ENCODE measurements around the gene FRAT1. TPM values are rescaled to one million over a fixed set of nuclear protein-coding genes. Genes with fewer than 3 reads are reported as not detected.

Gene FRAT1
- total and polyA plus RNA-seq, 2 of the 8 experiments (the other 6 are each of a cell fraction or from before 2014, with no cell fraction given): 1.9 to 5.2 TPM

- Histone ChIP-seq H3K9ac (replicated peaks in 1 of 4; ENCODE audit: extremely low read depth in 1 of 4, low read depth in 3 of 4, low read length in 3 of 4) (no peak overlapping the region), H3K79me1 (ENCODE audit: low read depth, low read length) (no peaks in the 10 kb centered on the region), H2BK12ac (ENCODE audit: low read depth, low read length) (no peak overlapping the region), H4K5ac (ENCODE audit: insufficient read length, low read depth, low read length) (no peak overlapping the region), H2BK15ac (ENCODE audit: low read length) (no peak overlapping the region), H3K4me1 (replicated peaks in 1 of 4; ENCODE audit: control insufficient read depth in 3 of 4, insufficient read depth in 4 of 4, low read length in 3 of 4) (peaks cover 0 to 8% (median 4%) of the 10 kb centered on the region in 4 experiments; a peak in 4 of 7 replicates), H2BK5ac (ENCODE audit: low read depth, low read length) (no peak overlapping the region), H3K23me2 (ENCODE audit: low read depth, low read length) (no peaks in the 10 kb centered on the region), H4K20me1 (replicated peaks in 1 of 2; ENCODE audit: control insufficient read depth in 1 of 2, insufficient read depth in 2 of 2, low read length in 2 of 2) (peaks cover 0 to 3% of the 10 kb centered on the region in 2 experiments), H3K23ac (ENCODE audit: insufficient read length) (no peak overlapping the region), H3K4ac (replicated peaks; ENCODE audit: insufficient read length, low read depth, low read length) (no peak overlapping the region), H3K14ac (ENCODE audit: insufficient read length) (no peak overlapping the region), H2BK120ac (replicated peaks; ENCODE audit: low read depth, low read length) (no peak overlapping the region), H2BK20ac (ENCODE audit: low read length) (no peak overlapping the region), H2AK5ac (ENCODE audit: low read depth, low read length) (no peak overlapping the region), H3K4me2 (ENCODE audit: insufficient read depth in 1 of 2, low read depth in 2 of 2, low read length in 2 of 2) (no peak overlapping the region), H3K79me2 (ENCODE audit: control insufficient read depth in 1 of 2, insufficient read depth in 2 of 2, low read length in 2 of 2) (no peaks in the 10 kb centered on the region), H3K27ac (ENCODE audit: low read depth, low read length) (no peak overlapping the region), H3K4me3 (ENCODE audit: extremely low read depth in 1 of 4, insufficient read depth in 2 of 4, low read depth in 3 of 4, low read length in 4 of 4) (no peak overlapping the region), H2AFZ (ENCODE audit: low read length) (no peak overlapping the region), H3K36me3 (ENCODE audit: control insufficient read depth in 2 of 4, insufficient read depth in 4 of 4, low read length in 3 of 4) (peaks cover 2 to 13% (median 10%) of the 10 kb centered on the region in 4 experiments; a peak in 7 of 8 replicates), H4K91ac (replicated peaks; ENCODE audit: insufficient read length, low read length) (no peak overlapping the region), H3K27me3 (replicated peaks in 1 of 4; ENCODE audit: control insufficient read depth in 3 of 4, extremely low read depth in 1 of 4, insufficient read depth in 3 of 4, low read length in 3 of 4) (no peaks in the 10 kb centered on the region), H3K18ac (ENCODE audit: extremely low read depth, low read length) (no peak overlapping the region), H4K8ac (ENCODE audit: extremely low read depth, insufficient read depth, low read length) (no peak overlapping the region), H3K56ac (replicated peaks; ENCODE audit: insufficient read length, low read depth, low read length) (no peak overlapping the region), H3K9me3 (ENCODE audit: insufficient read depth in 2 of 2, low read depth in 1 of 2, low read length in 1 of 2) (no peaks in the 10 kb centered on the region)
- DNase-seq (ENCODE audit: low read depth in 1 of 2, low spot score in 2 of 2) (no peak), FAIRE-seq (no peak)
- ChIA-PET CTCF (ENCODE audit: partially characterized antibody) (interaction anchor here (0.6 to 7.2 kb wide), 7 partner anchors 8 to 272 kb away, joined by 3 to 45 read pairs (median 3); no protein-coding TSS in a partner anchor), POLR2A (ENCODE audit: partially characterized antibody) (no interaction called here)
- 97% methylated on average over 4 of the region's 4 CpGs; no CpG with 5 or more reads in 1 of the 2 experiments for WGBS, 2 experiments (ENCODE audit: extremely low coverage in 1 of 2, insufficient coverage in 1 of 2, insufficient read length in 1 of 2, insufficient replicate concordance in 2 of 2, low coverage in 1 of 2, low lambda C conversion rate in 2 of 2, missing lambda C conversion rate in 1 of 2)
- no peak for TF ChIP-seq KDM5A (IDR thresholded peaks at IDR 0.05; ENCODE audit: low read length)
- no peak for TF ChIP-seq SUZ12 (IDR thresholded peaks at IDR 0.05; ENCODE audit: low read length)
- TF ChIP-seq KDM1A (IDR thresholded peaks at IDR 0.05; ENCODE audit: borderline replicate concordance, low read length): no peak
- TF ChIP-seq CBX5 (IDR thresholded peaks at IDR 0.05; ENCODE audit: low read depth, low read length): no peak
- TF ChIP-seq RAD21 (IDR thresholded peaks at IDR 0.05 in 1 of 2, conservative IDR thresholded peaks at IDR 0.05 in 1 of 2; ENCODE audit: low read depth in 2 of 2, low read length in 2 of 2): no peak
- no peak for TF ChIP-seq HDAC6 (IDR thresholded peaks at IDR 0.05; ENCODE audit: low read depth, low read length)
- TF ChIP-seq SIRT6 (IDR thresholded peaks at IDR 0.05; ENCODE audit: low read length): no peak
- no peak for TF ChIP-seq POU5F1 (IDR thresholded peaks at IDR 0.05; ENCODE audit: low read depth, low read length)
- TF ChIP-seq POLR2A (IDR thresholded peaks at IDR 0.05; ENCODE audit: control extremely low read depth in 1 of 2, low read depth in 2 of 2, low read length in 2 of 2): no peak
- no peak for TF ChIP-seq GTF2F1 (IDR thresholded peaks at IDR 0.05; ENCODE audit: borderline replicate concordance, low read depth, low read length)
- no peak for TF ChIP-seq RNF2 (IDR thresholded peaks at IDR 0.05; ENCODE audit: borderline replicate concordance, low read depth, low read length, missing control alignments, poor library complexity, severe bottlenecking)
- TF ChIP-seq TBP (IDR thresholded peaks at IDR 0.05; ENCODE audit: low read depth, low read length): no peak
- TF ChIP-seq TEAD4 (IDR thresholded peaks at IDR 0.05; ENCODE audit: low read depth, low read length): no peak
- TF ChIP-seq SP2 (IDR thresholded peaks at IDR 0.05; ENCODE audit: low read length): no peak
- TF ChIP-seq BRCA1 (IDR thresholded peaks at IDR 0.05; ENCODE audit: low read depth, low read length): no peak
Measured at GRCh38 chr10:97353945-97354344, 34.9 kb downstream of the FRAT1 start.

Data from H1 (cell line).